ENCODE measurements around the gene DIO3. TPM values are rescaled to one million over a fixed set of nuclear protein-coding genes. Genes with fewer than 3 reads are reported as not detected.
A peak's percentile ranks its signal among the peaks of the same experiment; 100 is the strongest.

The DIO3 gene
- total and polyA plus RNA-seq, 8 donors: 0.12 to 2.1 (median 0.79) TPM

- WGBS, 2 donors: 76 to 85% methylated on average over 7 of the region's 7 CpGs
- DNase-seq: no peak
Measured at GRCh38 chr14:101583715-101584054, 22.4 kb downstream of the DIO3 start.

GRCh38 chr14:101584055-101584859, 23.0 kb downstream of the DIO3 start:
- ATAC-seq: no peak
- no peak overlapping the region for H3K4me3 ChIP-seq
- intact Hi-C loops (cut with DNase I): no loop called here
- TF ChIP-seq CTCF (IDR thresholded peaks at IDR 0.05): no peak
- DNase-seq: peak in 2 of 6 donors; percentile 34 to 53
- no peaks in the 10 kb centered on the region for H3K36me3 ChIP-seq
- H3K27me3 ChIP-seq: no peaks in the 10 kb centered on the region
- no peak for FAIRE-seq
- no peaks in the 10 kb centered on the region for H3K4me1 ChIP-seq
- H3K27ac ChIP-seq: no peak overlapping the region
- WGBS, 2 donors: 74 to 76% methylated on average over 54 of the region's 54 CpGs
- no peaks in the 10 kb centered on the region for H3K9me3 ChIP-seq

More at GRCh38 chr14:101583715-101584054, 22.4 kb downstream of the DIO3 start:
- no peak for ATAC-seq
- H3K9me3 ChIP-seq: no peaks in the 10 kb centered on the region
- H3K36me3 ChIP-seq: no peaks in the 10 kb centered on the region
- no peak for TF ChIP-seq CTCF (IDR thresholded peaks at IDR 0.05)
- no peaks in the 10 kb centered on the region for H3K4me1 ChIP-seq
- FAIRE-seq: no peak
- H3K27me3 ChIP-seq: no peaks in the 10 kb centered on the region
- no peak overlapping the region for H3K27ac ChIP-seq
- intact Hi-C loops (cut with DNase I): no loop called here
- H3K4me3 ChIP-seq: no peak overlapping the region

GRCh38 chr14:101585211-101585610, 23.9 kb downstream of the DIO3 start:
- 86 to 93% methylated on average over 6 of the region's 6 CpGs for WGBS, 2 donors
- DNase-seq (peak in 2 of 6 donors; percentile 22 to 33), FAIRE-seq (no peak)

GRCh38 chr14:101586531-101587430, 25.5 kb downstream of the DIO3 start:
- FAIRE-seq: no peak
- DNase-seq: peak in 2 of 6 donors; percentile 27 to 37
- Histone ChIP-seq H3K4me1 (no peaks in the 10 kb centered on the region), H3K36me3 (no peaks in the 10 kb centered on the region), H3K27me3 (no peaks in the 10 kb centered on the region), H3K9me3 (no peaks in the 10 kb centered on the region), H3K4me3 (no peak overlapping the region), H3K27ac (no peak overlapping the region)
- WGBS, 2 donors: 75 to 78% methylated on average over 17 of the region's 17 CpGs
- TF ChIP-seq CTCF (IDR thresholded peaks at IDR 0.05): no peak
- intact Hi-C loops (cut with DNase I): no loop called here
- no peak for ATAC-seq

More at GRCh38 chr14:101585211-101585610, 23.9 kb downstream of the DIO3 start:
- TF ChIP-seq CTCF (IDR thresholded peaks at IDR 0.05): no peak
- Histone ChIP-seq H3K4me1 (no peaks in the 10 kb centered on the region), H3K27ac (no peak overlapping the region), H3K4me3 (no peak overlapping the region), H3K9me3 (no peaks in the 10 kb centered on the region), H3K36me3 (no peaks in the 10 kb centered on the region), H3K27me3 (no peaks in the 10 kb centered on the region)
- no peak for ATAC-seq
- intact Hi-C loops (cut with DNase I): no loop called here
